GM20000 (cell line): Measurements from ENCODE around the gene NELFB.

Source experiments
- DNase-seq: peaks from one replicate; pipeline ENCODE4 v3.0.0; 2012; ENCODE audit warnings: low spot score
- TF ChIP-seq, protein P1 (sequence below): IDR thresholded peaks from 2 replicates; pipeline ENCODE4 v1.5.1; 2012; ENCODE audit warnings: mild to moderate bottlenecking, control low read depth; ENCODE audit errors: extremely low read depth, missing control alignments

NELFB gene

DNA sequence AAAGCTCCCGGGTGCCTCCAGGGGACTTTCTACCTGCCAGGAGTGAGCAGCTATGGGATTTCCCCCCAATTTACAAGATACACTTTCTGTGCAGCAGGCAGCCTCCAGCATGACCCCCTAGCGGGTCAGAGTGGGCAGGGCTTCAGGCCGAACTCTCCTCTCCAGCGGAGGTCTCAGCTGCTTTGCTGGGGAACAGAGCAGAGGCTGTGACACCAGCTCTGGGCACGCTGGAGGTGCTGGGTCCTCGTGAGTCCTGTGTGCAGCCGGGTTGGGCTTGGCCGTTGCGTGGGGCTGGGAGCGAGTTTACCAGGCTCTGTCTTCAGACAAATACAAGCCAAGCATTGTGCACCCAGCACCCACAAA lies 44.1 kb downstream of the NELFB start:
- DNase-seq: no peak
- TF ChIP-seq, protein P1, sequence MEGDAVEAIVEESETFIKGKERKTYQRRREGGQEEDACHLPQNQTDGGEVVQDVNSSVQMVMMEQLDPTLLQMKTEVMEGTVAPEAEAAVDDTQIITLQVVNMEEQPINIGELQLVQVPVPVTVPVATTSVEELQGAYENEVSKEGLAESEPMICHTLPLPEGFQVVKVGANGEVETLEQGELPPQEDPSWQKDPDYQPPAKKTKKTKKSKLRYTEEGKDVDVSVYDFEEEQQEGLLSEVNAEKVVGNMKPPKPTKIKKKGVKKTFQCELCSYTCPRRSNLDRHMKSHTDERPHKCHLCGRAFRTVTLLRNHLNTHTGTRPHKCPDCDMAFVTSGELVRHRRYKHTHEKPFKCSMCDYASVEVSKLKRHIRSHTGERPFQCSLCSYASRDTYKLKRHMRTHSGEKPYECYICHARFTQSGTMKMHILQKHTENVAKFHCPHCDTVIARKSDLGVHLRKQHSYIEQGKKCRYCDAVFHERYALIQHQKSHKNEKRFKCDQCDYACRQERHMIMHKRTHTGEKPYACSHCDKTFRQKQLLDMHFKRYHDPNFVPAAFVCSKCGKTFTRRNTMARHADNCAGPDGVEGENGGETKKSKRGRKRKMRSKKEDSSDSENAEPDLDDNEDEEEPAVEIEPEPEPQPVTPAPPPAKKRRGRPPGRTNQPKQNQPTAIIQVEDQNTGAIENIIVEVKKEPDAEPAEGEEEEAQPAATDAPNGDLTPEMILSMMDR: no peak

DNA sequence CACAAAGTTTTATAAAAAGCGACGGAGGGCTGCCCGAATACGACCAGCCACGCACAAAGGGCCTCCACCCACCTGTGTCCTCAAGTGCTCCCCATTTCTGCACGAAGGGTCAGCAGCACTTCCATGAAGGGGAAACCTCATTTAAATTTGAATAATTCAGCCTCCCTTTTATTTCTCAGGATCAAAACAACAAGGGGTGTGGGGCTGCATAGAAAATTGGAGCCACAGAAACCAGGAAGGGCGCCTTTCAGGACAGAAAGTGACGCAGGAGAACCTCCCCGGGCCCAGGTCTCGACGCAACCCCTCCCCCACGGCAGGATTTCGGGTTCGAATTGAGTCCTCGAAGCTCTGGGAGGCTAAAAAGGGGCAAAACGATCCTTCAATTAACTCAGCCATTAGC lies 44.8 kb downstream of the NELFB start:
- DNase-seq: no peak
- TF ChIP-seq, protein P1: no peak

DNA sequence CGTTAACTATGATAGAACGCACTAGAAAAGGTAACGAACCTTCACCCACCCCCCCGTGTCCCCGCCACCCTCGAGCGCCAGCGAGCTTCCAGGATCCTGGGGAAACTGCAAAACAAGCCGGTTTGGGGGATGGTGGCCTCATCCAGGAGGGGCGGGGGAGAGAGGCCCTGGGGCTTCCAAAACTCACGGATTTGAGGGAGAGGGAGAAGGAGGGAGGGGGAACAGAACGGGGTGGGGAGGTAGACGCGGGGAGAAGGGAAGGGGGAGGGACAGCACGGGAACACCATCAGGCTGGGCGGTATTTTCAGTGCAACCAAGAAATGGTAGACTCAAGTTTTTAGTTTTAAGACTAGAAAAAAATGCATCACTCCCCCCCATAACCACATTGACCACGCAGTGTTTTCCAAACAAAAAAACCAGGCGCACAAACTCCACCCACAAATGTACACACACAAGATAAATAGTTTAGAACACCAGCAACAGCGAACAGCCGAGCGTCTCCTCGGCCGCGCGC lies 45.5 kb downstream of the NELFB start:
- DNase-seq: no peak
- TF ChIP-seq, protein P1: no peak

DNA sequence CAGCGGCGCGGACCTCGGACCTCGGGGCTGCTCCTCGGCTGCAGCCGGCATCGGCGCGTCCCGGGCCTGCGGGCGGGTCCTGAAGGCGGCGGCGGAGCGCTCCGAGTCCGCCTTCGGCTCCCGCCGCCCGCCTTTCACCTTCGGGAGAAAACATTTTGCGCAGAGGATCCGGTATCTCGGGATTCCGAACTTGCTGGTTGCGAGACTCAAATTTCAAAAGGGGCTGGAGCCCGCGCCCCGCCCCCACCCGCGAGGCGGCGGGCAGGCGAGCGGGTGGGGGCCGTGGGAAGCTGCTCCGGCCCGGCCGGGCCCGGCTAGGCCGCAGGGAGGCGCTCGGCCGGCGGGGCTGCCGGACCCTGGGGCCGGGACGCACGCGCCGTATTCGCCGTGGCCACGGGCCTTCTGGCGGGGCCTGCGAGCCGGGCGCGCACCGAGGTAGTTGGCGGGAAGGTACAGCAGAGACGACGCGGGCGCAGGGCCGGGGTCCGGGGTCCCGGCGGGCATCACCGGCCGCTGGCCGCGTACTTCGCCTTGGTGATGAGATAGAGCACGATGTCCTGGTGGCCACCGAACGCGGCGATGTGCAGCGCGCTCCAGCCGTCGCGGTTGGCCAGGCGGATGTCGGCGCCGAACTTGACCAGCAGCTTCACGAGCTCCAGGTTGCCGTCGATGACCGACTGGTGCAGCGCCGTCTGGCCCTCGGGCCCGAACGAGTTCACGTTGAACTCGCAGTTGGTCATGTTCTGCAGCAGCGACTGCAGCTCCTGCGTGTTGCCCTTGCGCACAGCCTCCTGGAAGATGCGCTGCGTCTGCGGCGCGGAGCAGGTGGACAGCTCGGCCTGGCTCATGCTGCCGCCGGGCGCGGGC lies 46.2 kb downstream of the NELFB start:
- peak; percentile 80 for DNase-seq
- TF ChIP-seq, protein P1: no peak

DNA sequence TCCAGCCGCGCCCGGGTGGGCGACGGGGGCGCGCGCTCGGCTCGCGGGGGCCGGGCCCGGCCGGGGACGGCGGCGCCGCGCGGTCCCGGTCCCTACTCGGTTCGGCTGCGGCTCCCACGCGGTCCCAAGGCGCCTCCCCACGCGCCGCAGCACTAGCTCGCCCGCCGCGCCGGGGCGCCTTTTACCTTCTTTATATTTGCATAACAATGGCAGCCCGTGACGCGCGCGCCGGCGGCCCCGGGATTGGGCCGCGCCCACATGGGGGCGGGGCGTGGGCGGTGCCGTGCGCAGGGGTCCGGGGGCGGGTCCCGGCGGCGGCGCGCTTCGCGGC lies 47.0 kb downstream of the NELFB start, which contains the start of gene NRARP:
Gene NRARP, minus strand, starts transcription at position 154 of the 331 bp plus-strand sequence. CDS start 343 bp downstream, outside the sequence.
- TF ChIP-seq, protein P1: peak; percentile 11
- peak; percentile 99 for DNase-seq

DNA sequence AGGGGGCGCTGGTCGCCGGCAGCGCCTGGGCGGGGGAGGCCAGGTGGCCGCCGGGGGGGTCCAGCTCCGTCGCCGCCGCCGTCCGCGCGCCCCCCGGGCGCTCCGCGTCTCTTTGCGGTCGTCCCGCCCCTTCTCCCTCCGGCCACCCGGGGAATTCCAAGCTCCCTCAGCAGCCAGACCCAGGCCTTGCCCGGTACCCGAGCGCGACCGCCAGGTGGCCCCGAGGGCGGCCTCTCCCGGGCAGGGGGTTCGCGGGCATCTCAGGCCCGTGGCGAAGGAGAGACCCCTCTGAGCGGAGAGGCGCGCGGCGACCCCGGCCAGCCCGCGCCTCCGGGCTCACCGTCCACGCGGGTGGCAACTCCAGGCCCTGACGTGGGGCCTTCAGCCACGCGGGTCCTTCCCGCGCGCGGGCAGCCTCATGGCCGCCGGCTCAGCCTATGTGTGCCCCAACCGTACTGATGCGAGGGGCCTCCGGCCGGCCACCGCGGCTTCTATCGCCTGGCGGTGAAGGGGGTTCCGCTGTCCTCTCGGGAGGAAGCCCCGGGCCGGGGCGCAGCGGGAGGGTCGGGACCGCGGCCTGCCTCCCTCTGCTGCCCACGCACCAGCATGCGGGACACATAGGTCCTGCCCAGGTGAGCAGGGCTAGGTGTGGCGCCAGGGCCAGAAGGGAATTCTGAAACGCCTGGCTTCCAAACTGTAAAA lies 47.5 kb downstream of the NELFB start:
- no peak for DNase-seq
- TF ChIP-seq, protein P1: peak; percentile 33
